Measurements from ENCODE around the gene CNTLN.
"Not testable (repeated sequence)": the region's sequence is repeated elsewhere in the genome, so short reads cannot be mapped to it uniquely, and the experiment has no call there.

Gene CNTLN

GRCh38 chr9:17204611-17205152 lies 69.8 kb downstream of the CNTLN start:
- ATAC-seq, result no peak

- ATAC-seq, result no peak
Measured at GRCh38 chr9:17216011-17216410, 81.2 kb downstream of the CNTLN start.

- ATAC-seq, result no peak
Measured at GRCh38 chr9:17216646-17217045, 81.8 kb downstream of the CNTLN start.

GRCh38 chr9:17217272-17217671 lies 82.4 kb downstream of the CNTLN start:
- no peak for ATAC-seq

GRCh38 chr9:17219261-17219660 lies 84.4 kb downstream of the CNTLN start:
- no peak for ATAC-seq

GRCh38 chr9:17222932-17223331 lies 88.1 kb downstream of the CNTLN start:
- no peak for ATAC-seq

- ATAC-seq, result no peak
Measured at GRCh38 chr9:17225407-17225806, 90.6 kb downstream of the CNTLN start.

- no peak for ATAC-seq
Measured at GRCh38 chr9:17229945-17230560, 95.2 kb downstream of the CNTLN start.

GRCh38 chr9:17230646-17231045 lies 95.8 kb downstream of the CNTLN start:
- no peak for ATAC-seq

- no peak for ATAC-seq
Measured at GRCh38 chr9:17236147-17236546, 101.3 kb downstream of the CNTLN start.

GRCh38 chr9:17246770-17247169 lies 111.9 kb downstream of the CNTLN start:
- ATAC-seq, result no peak

GRCh38 chr9:17251100-17251499 lies 116.3 kb downstream of the CNTLN start:
- ATAC-seq, result no peak

GRCh38 chr9:17268531-17269188 lies 133.8 kb downstream of the CNTLN start:
- ATAC-seq, result not testable (repeated sequence)

- ATAC-seq, result no peak
Measured at GRCh38 chr9:17269799-17270198, 135.0 kb downstream of the CNTLN start.

GRCh38 chr9:17272536-17272935 lies 137.7 kb downstream of the CNTLN start:
- ATAC-seq, result no peak

- no peak for ATAC-seq
Measured at GRCh38 chr9:17280350-17281012, 145.6 kb downstream of the CNTLN start.

- ATAC-seq, result not testable (repeated sequence)
Measured at GRCh38 chr9:17290673-17291072, 155.8 kb downstream of the CNTLN start.

- no peak for ATAC-seq
Measured at GRCh38 chr9:17291766-17292165, 156.9 kb downstream of the CNTLN start.

GRCh38 chr9:17293685-17294084 lies 158.8 kb downstream of the CNTLN start:
- no peak for ATAC-seq

- ATAC-seq, result no peak
Measured at GRCh38 chr9:17294822-17295624, 160.2 kb downstream of the CNTLN start.

GRCh38 chr9:17315341-17315740 lies 180.5 kb downstream of the CNTLN start:
- ATAC-seq, result no peak

GRCh38 chr9:17318821-17319320 lies 184.0 kb downstream of the CNTLN start:
- no peak for ATAC-seq

GRCh38 chr9:17319864-17320263 lies 185.0 kb downstream of the CNTLN start:
- ATAC-seq, result no peak

Data from activated CD4-positive, CD25-positive, alpha-beta regulatory T cell treated with anti-CD3 and anti-CD28 coated beads, Interleukin-2, amount 50 U/mL, for 24 hours (primary cell).